HEK293 (cell line): Measurements from ENCODE around the gene DNAH3.

Source experiments
- BCL11A ChIP-seq: fragments of 450-650 bp; formaldehyde crosslinking; IDR thresholded peaks from 2 replicates; pipeline ENCODE4 v1.5.1; 2016; ENCODE audit warnings: low read depth, missing biosample characterization, missing genetic modification characterization
- OSR2 ChIP-seq: fragments of 450-650 bp; formaldehyde crosslinking; IDR thresholded peaks from 2 replicates; pipeline ENCODE4 v1.5.1; 2016; ENCODE audit warnings: missing biosample characterization, missing genetic modification characterization
- YY1 ChIP-seq: fragments of 450-650 bp; formaldehyde crosslinking; IDR thresholded peaks from 2 replicates; pipeline ENCODE4 v1.5.1; 2018; ENCODE audit warnings: missing biosample characterization, missing genetic modification characterization
- ZNF133 ChIP-seq: fragments of 450-650 bp; formaldehyde crosslinking; IDR thresholded peaks from 2 replicates; pipeline ENCODE4 v1.5.1; 2016; ENCODE audit warnings: missing biosample characterization, missing genetic modification characterization
- ZNF157 ChIP-seq: fragments of 450-650 bp; formaldehyde crosslinking; IDR thresholded peaks from 2 replicates; pipeline ENCODE4 v1.5.1; 2016; ENCODE audit warnings: missing biosample characterization, missing genetic modification characterization
- ZNF629 ChIP-seq: fragments of 450-650 bp; formaldehyde crosslinking; IDR thresholded peaks from 2 replicates; pipeline ENCODE4 v1.5.1; 2017; ENCODE audit warnings: missing biosample characterization, missing genetic modification characterization
- ZNF677 ChIP-seq: fragments of 450-650 bp; IDR thresholded peaks from 2 replicates; pipeline ENCODE4 v1.5.0; 2018; ENCODE audit warnings: missing biosample characterization, mild to moderate bottlenecking, missing genetic modification characterization, moderate library complexity
- TF ChIP-seq, protein P1 (sequence below): fragments of 450-650 bp; formaldehyde crosslinking; IDR thresholded peaks from 2 replicates; pipeline ENCODE4 v1.5.1; 2016; ENCODE audit warnings: missing biosample characterization, missing genetic modification characterization
- TF ChIP-seq, protein P2 (sequence below): fragments of 450-650 bp; formaldehyde crosslinking; IDR thresholded peaks from 2 replicates; pipeline ENCODE4 v1.5.1; 2016; ENCODE audit warnings: missing biosample characterization, missing genetic modification characterization
- TF ChIP-seq, protein P3 (sequence below): sonication (generic); formaldehyde crosslinking; IDR thresholded peaks from 2 replicates; pipeline ENCODE4 v1.8.1; 2022; ENCODE audit warnings: mild to moderate bottlenecking, moderate library complexity, missing genetic modification reagents
- TF ChIP-seq, protein P4 (sequence below): fragments of 450-650 bp; formaldehyde crosslinking; IDR thresholded peaks from 2 replicates; pipeline ENCODE4 v1.5.1; 2016; ENCODE audit warnings: missing biosample characterization, missing genetic modification characterization

DNA sequence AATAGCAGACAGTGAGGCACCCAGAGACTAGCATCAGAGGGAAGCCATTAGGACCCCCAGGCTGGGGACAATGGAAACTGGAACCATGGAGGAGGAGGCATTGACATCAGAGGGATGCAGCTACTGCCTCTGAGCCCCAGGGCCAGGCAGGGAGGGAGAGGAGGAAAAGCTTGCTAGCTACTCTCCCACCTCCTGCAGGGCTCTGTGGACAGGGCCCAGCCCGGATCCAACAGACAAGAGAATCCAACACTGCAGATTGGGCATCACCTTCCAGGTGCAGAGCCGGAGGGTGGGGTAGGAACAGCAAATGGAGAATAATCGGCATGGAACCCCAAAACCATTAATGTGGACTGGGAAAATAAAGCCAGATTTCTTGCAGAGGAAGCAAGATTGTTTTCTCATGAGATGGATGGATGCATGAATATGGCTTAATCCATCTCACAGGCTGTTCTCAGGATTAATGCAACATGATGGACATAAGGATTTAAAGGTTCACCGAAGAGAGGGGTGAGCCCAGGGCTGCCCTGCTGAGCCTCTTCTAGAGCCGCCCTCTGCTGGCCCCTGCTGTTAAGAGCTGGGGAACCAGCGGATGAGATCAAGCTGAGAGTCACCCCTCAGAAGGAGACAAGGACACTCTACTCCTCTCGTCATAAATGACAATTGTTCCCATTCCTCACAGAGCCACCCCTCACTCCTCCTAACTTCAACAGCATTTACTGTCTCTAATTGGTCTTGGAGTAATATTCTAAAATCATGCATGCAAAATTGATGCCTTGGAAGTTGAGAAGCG, 48.8 kb downstream of the DNAH3 start:
- no peak for TF ChIP-seq ZNF677 (tag by site-specific recombination)
- TF ChIP-seq, protein P1, sequence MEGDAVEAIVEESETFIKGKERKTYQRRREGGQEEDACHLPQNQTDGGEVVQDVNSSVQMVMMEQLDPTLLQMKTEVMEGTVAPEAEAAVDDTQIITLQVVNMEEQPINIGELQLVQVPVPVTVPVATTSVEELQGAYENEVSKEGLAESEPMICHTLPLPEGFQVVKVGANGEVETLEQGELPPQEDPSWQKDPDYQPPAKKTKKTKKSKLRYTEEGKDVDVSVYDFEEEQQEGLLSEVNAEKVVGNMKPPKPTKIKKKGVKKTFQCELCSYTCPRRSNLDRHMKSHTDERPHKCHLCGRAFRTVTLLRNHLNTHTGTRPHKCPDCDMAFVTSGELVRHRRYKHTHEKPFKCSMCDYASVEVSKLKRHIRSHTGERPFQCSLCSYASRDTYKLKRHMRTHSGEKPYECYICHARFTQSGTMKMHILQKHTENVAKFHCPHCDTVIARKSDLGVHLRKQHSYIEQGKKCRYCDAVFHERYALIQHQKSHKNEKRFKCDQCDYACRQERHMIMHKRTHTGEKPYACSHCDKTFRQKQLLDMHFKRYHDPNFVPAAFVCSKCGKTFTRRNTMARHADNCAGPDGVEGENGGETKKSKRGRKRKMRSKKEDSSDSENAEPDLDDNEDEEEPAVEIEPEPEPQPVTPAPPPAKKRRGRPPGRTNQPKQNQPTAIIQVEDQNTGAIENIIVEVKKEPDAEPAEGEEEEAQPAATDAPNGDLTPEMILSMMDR (tag by site-specific recombination), result no peak
- TF ChIP-seq, protein P2, sequence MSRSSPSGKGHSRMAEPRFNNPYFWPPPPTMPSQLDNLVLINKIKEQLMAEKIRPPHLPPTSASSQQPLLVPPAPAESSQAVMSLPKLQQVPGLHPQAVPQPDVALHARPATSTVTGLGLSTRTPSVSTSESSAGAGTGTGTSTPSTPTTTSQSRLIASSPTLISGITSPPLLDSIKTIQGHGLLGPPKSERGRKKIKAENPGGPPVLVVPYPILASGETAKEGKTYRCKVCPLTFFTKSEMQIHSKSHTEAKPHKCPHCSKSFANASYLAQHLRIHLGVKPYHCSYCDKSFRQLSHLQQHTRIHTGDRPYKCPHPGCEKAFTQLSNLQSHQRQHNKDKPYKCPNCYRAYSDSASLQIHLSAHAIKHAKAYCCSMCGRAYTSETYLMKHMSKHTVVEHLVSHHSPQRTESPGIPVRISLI, result no peak
- TF ChIP-seq ZNF157 (tag by site-specific recombination), result no peak
- TF ChIP-seq ZNF629 (tag by site-specific recombination), result no peak
- no peak for TF ChIP-seq BCL11A (tag by site-specific recombination)
- TF ChIP-seq, protein P3, sequence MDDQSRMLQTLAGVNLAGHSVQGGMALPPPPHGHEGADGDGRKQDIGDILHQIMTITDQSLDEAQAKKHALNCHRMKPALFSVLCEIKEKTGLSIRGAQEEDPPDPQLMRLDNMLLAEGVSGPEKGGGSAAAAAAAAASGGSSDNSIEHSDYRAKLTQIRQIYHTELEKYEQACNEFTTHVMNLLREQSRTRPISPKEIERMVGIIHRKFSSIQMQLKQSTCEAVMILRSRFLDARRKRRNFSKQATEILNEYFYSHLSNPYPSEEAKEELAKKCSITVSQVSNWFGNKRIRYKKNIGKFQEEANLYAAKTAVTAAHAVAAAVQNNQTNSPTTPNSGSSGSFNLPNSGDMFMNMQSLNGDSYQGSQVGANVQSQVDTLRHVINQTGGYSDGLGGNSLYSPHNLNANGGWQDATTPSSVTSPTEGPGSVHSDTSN (CRISPR knock-in tag), result no peak
- TF ChIP-seq, protein P4, sequence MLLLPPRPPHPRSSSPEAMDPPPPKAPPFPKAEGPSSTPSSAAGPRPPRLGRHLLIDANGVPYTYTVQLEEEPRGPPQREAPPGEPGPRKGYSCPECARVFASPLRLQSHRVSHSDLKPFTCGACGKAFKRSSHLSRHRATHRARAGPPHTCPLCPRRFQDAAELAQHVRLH, result no peak
- no peak for TF ChIP-seq OSR2
- no peak for TF ChIP-seq YY1
- TF ChIP-seq ZNF133, result no peak
